Neural cell (in vitro differentiated cells): ENCODE results near the gene BBOF1. TPM values are rescaled to one million over a fixed set of nuclear protein-coding genes. Genes with fewer than 3 reads are reported as not detected.

Experiments
- H2AFZ ChIP-seq: fragments of 200-600, 300-800 bp; sonication (generic), shearing (Covaris generic); 2 replicates; pipeline ENCODE4 v1.6.0; 2014; ENCODE audit warnings: low read depth, mild to moderate bottlenecking, antibody characterized with exemption, low read length, moderate library complexity
- H3F3A ChIP-seq: fragments of 200-600 bp; shearing (Covaris generic); 2 replicates; pipeline ENCODE4 v1.6.1; 2016; ENCODE audit warnings: mild to moderate bottlenecking, moderate library complexity, mixed read lengths, antibody characterized with exemption, low read length; ENCODE audit not compliant: insufficient read depth, poor library complexity, severe bottlenecking
- H3K27ac ChIP-seq: fragments of 200-600, 300-800 bp; sonication (generic), shearing (Covaris generic); 2 replicates; pipeline ENCODE4 v1.5.1; 2014; ENCODE audit warnings: mild to moderate bottlenecking, low read length, moderate library complexity
- H3K27me3 ChIP-seq: fragments of 300-800, 200-600 bp; sonication (generic), shearing (Covaris generic); 2 replicates; pipeline ENCODE4 v1.6.0; 2014; ENCODE audit warnings: mild to moderate bottlenecking, low read depth, low read length, moderate library complexity; ENCODE audit not compliant: insufficient read depth
- H3K36me3 ChIP-seq: fragments of 300-800, 200-600 bp; sonication (generic), shearing (Covaris generic); 2 replicates; pipeline ENCODE4 v1.5.1; 2014; ENCODE audit warnings: mild to moderate bottlenecking, antibody characterized with exemption, low read length, moderate library complexity; ENCODE audit not compliant: insufficient read depth
- H3K4me2 ChIP-seq: fragments of 300-800, 200-600 bp; sonication (generic), shearing (Covaris generic); 2 replicates; pipeline ENCODE4 v1.6.0; 2014; ENCODE audit warnings: mild to moderate bottlenecking, low read length
- H3K4me3 ChIP-seq: fragments of 300-800, 200-600 bp; sonication (generic), shearing (Covaris generic); 2 replicates; pipeline ENCODE4 v1.5.1; 2014; ENCODE audit warnings: mild to moderate bottlenecking, low read length, moderate library complexity
- H3K79me2 ChIP-seq: fragments of 200-600 bp; shearing (Covaris generic); replicated peaks from 2 replicates; pipeline ENCODE4 v1.6.0; 2014; ENCODE audit warnings: mild to moderate bottlenecking, low read length, moderate library complexity; ENCODE audit not compliant: insufficient read depth
- H3K9ac ChIP-seq: fragments of 300-800, 200-600 bp; sonication (generic), shearing (Covaris generic); 2 replicates; pipeline ENCODE4 v1.6.1; 2016; ENCODE audit warnings: mild to moderate bottlenecking, low read length, mixed read lengths
- H3K9me2 ChIP-seq: fragments of 200-600 bp; shearing (Covaris generic); 2 replicates; pipeline ENCODE4 v1.6.1; 2016; ENCODE audit warnings: mild to moderate bottlenecking, low read length, mixed read lengths; ENCODE audit not compliant: insufficient read depth
- H3K9me3 ChIP-seq: fragments of 200-600, 300-800 bp; sonication (generic), shearing (Covaris generic); 2 replicates; pipeline ENCODE4 v1.6.1; 2016; ENCODE audit warnings: mild to moderate bottlenecking, mixed run types, low read length, moderate library complexity, mixed read lengths
- H4K20me1 ChIP-seq: fragments of 200-600 bp; shearing (Covaris generic); 2 replicates; pipeline ENCODE4 v1.6.1; 2016; ENCODE audit warnings: mild to moderate bottlenecking, mixed run types; ENCODE audit not compliant: insufficient read depth
- CTCF ChIP-seq: fragments of 450-650 bp; IDR thresholded peaks from 2 replicates; pipeline ENCODE4 v1.5.1; 2014; ENCODE audit warnings: antibody characterized with exemption, mild to moderate bottlenecking, moderate library complexity; ENCODE audit not compliant: poor library complexity, severe bottlenecking
- EP300 ChIP-seq: fragments of 450-650 bp; conservative IDR thresholded peaks from 2 replicates; pipeline ENCODE4 v1.6.1; 2014; ENCODE audit warnings: antibody characterized with exemption, mild to moderate bottlenecking, moderate library complexity; ENCODE audit not compliant: poor library complexity, severe bottlenecking
- EZH2 ChIP-seq: fragments of 200-600, 300-800 bp; shearing (Covaris generic), sonication (generic); IDR thresholded peaks from 2 replicates; pipeline ENCODE4 v1.6.1; 2014; ENCODE audit warnings: antibody characterized with exemption, low read length, borderline replicate concordance, mild to moderate bottlenecking; ENCODE audit not compliant: insufficient read depth, poor library complexity, severe bottlenecking
- MXI1 ChIP-seq: fragments of 450-650 bp; conservative IDR thresholded peaks from 2 replicates; pipeline ENCODE4 v1.6.1; 2014; ENCODE audit warnings: antibody characterized with exemption, mild to moderate bottlenecking; ENCODE audit not compliant: poor library complexity, severe bottlenecking
- POLR2AphosphoS5 ChIP-seq: IDR thresholded peaks from 2 replicates; pipeline ENCODE4 v1.6.1; 2012
- RAD21 ChIP-seq: fragments of 450-650 bp; conservative IDR thresholded peaks from 2 replicates; pipeline ENCODE4 v1.6.1; 2014; ENCODE audit warnings: antibody characterized with exemption, mild to moderate bottlenecking, moderate library complexity
- REST ChIP-seq: IDR thresholded peaks from 2 replicates; pipeline ENCODE4 v1.6.1; 2012; ENCODE audit warnings: borderline replicate concordance
- SMC3 ChIP-seq: fragments of 450-650 bp; conservative IDR thresholded peaks from 2 replicates; pipeline ENCODE4 v1.6.1; 2014; ENCODE audit warnings: antibody characterized with exemption, mild to moderate bottlenecking, moderate library complexity; ENCODE audit not compliant: poor library complexity
- TAF1 ChIP-seq: IDR thresholded peaks from 2 replicates; pipeline ENCODE4 v1.6.1; 2012; ENCODE audit warnings: low read depth
- polyA plus RNA-seq: library from polyadenylated mRNA; depleted of rRNA; stranded (reverse); fragments of >200 nt; gene quantifications from 2 replicates; pipeline ENCODE4 v1.2.3, GENCODE V29; 2014

The BBOF1 gene
- polyA plus RNA-seq, 1 donor from 2014 or later = 51.4 TPM

GRCh38 chr14:74062809-74063150, 43.6 kb downstream of the BBOF1 start:
- Histone ChIP-seq H4K20me1 (no peaks in the 10 kb centered on the region), H3K27ac (no peak overlapping the region), H3K9me2 (no peaks in the 10 kb centered on the region), H3K9ac (no peak overlapping the region), H2AFZ (no peak overlapping the region), H3K4me2 (no peak overlapping the region), H3K79me2 (no peaks in the 10 kb centered on the region), H3F3A (no peaks in the 10 kb centered on the region), H3K9me3 (no peaks in the 10 kb centered on the region), H3K4me3 (no peak overlapping the region), H3K27me3 (no peaks in the 10 kb centered on the region), H3K36me3 (no peaks in the 10 kb centered on the region)
- no peak for TF ChIP-seq REST
- no peak for TF ChIP-seq SMC3
- no peak for TF ChIP-seq TAF1
- TF ChIP-seq CTCF = no peak
- TF ChIP-seq EZH2 = no peak
- no peak for TF ChIP-seq RAD21
- TF ChIP-seq POLR2AphosphoS5 = no peak
- no peak for TF ChIP-seq MXI1
- no peak for TF ChIP-seq EP300

GRCh38 chr14:74064426-74064825, 45.3 kb downstream of the BBOF1 start:
- Histone ChIP-seq H3K27me3 (no peaks in the 10 kb centered on the region), H3K27ac (no peak overlapping the region), H4K20me1 (no peaks in the 10 kb centered on the region), H3K4me3 (no peak overlapping the region), H3K9me2 (no peaks in the 10 kb centered on the region), H3F3A (no peaks in the 10 kb centered on the region), H2AFZ (no peak overlapping the region), H3K4me2 (no peak overlapping the region), H3K9ac (no peak overlapping the region), H3K79me2 (no peaks in the 10 kb centered on the region), H3K9me3 (no peaks in the 10 kb centered on the region), H3K36me3 (no peaks in the 10 kb centered on the region)
- no peak for TF ChIP-seq MXI1
- no peak for TF ChIP-seq CTCF
- no peak for TF ChIP-seq POLR2AphosphoS5
- TF ChIP-seq EZH2 = no peak
- no peak for TF ChIP-seq REST
- TF ChIP-seq SMC3 = no peak
- no peak for TF ChIP-seq EP300
- no peak for TF ChIP-seq RAD21
- TF ChIP-seq TAF1 = no peak
